Measurements from ENCODE around the gene MYO9B.
"Not testable (repeated sequence)": the region's sequence is repeated elsewhere in the genome, so short reads cannot be mapped to it uniquely, and the experiment has no call there.

Gene MYO9B

GRCh38 chr19:17155251-17155650 is 79.7 kb downstream of the MYO9B start:
- no peak for DNase-seq

- no peak for DNase-seq
Measured at GRCh38 chr19:17156296-17156946, 80.8 kb downstream of the MYO9B start.

GRCh38 chr19:17156947-17157302 is 81.3 kb downstream of the MYO9B start:
- peak; percentile 55 for DNase-seq

- DNase-seq, result no peak
Measured at GRCh38 chr19:17158584-17158983, 83.0 kb downstream of the MYO9B start.

- no peak for DNase-seq
Measured at GRCh38 chr19:17159466-17160393, 84.2 kb downstream of the MYO9B start.

GRCh38 chr19:17160908-17161307 is 85.3 kb downstream of the MYO9B start:
- DNase-seq, result no peak

GRCh38 chr19:17162131-17162530 is 86.6 kb downstream of the MYO9B start:
- not testable (repeated sequence) for DNase-seq

- no peak for DNase-seq
Measured at GRCh38 chr19:17162580-17162979, 87.0 kb downstream of the MYO9B start.

GRCh38 chr19:17163652-17164051 is 88.1 kb downstream of the MYO9B start:
- no peak for DNase-seq

GRCh38 chr19:17164639-17165038 is 89.1 kb downstream of the MYO9B start:
- DNase-seq, result no peak

GRCh38 chr19:17165715-17166114 is 90.1 kb downstream of the MYO9B start:
- no peak for DNase-seq

GRCh38 chr19:17170538-17171297 is 95.1 kb downstream of the MYO9B start:
- no peak for DNase-seq

- no peak for DNase-seq
Measured at GRCh38 chr19:17171874-17172273, 96.3 kb downstream of the MYO9B start.

GRCh38 chr19:17172624-17173345 is 97.2 kb downstream of the MYO9B start:
- DNase-seq, result no peak

- no peak for DNase-seq
Measured at GRCh38 chr19:17178291-17178690, 102.7 kb downstream of the MYO9B start.

- no peak for DNase-seq
Measured at GRCh38 chr19:17180997-17181702, 105.6 kb downstream of the MYO9B start.

- DNase-seq, result no peak
Measured at GRCh38 chr19:17183271-17183761, 107.7 kb downstream of the MYO9B start.

GRCh38 chr19:17183858-17184321 is 108.3 kb downstream of the MYO9B start:
- no peak for DNase-seq

- peak; percentile 57 for DNase-seq
Measured at GRCh38 chr19:17184371-17184841, 108.8 kb downstream of the MYO9B start.

- DNase-seq, result no peak
Measured at GRCh38 chr19:17185590-17185989, 110.0 kb downstream of the MYO9B start.

- not testable (repeated sequence) for DNase-seq
Measured at GRCh38 chr19:17191736-17192135, 116.2 kb downstream of the MYO9B start.

- DNase-seq, result no peak
Measured at GRCh38 chr19:17192751-17193150, 117.2 kb downstream of the MYO9B start.

Data from CD4-positive, alpha-beta T cell treated with Interleukin-15 for 1 hour (primary cell).